HG03045 (cell line): Measurements from ENCODE around the gene OR10J5.

Experiments used
- ATAC-seq: cut with Tn5 transposase; IDR thresholded peaks from one replicate; pipeline ENCODE4 v1.9.1; 2021; ENCODE audit warnings: mild to moderate bottlenecking, moderate library complexity; ENCODE audit not compliant: unreplicated experiment

The OR10J5 gene

DNA sequence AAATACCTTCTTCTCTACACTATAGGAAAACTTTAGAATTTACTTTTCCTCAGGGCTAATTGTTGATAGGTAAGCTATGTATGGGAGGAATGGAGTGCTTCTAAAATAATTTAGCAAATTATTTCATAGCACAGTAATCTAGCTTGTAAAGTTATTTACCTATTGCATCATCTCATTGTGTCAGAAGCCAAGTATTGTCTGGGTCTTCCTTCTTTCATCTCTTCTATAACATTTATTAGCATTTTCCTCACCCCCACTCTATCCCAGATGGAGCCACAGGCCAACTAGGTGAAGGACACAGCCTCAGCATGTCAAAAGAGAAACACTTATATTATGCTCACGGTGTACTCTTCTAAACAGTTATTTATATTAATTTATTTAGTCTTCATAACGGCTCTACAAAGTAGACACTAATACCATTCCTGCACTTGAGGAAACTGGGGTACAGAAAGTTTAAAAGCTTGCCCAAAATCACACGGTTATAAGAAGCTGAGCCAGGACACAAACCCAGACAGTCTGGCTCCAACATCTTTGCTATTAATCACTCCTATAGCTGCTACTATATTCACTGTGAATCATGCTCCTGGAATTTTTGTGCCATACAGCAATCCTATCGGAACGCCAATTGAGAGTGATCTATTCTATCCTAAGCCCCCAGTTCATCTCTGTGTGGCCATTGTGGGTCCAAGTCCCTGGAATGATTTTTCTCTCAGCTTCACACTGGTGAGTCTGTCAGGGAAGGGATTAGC is 43.1 kb downstream of the OR10J5 start:
- no peak for ATAC-seq
